ENCODE data around the gene SFT2D2.

SFT2D2 gene

GRCh38 chr1:168235548-168235885, 9.7 kb downstream of the SFT2D2 start:
- no peak overlapping the region for H3K4me3 ChIP-seq (replicated peaks; ENCODE audit: insufficient read depth, low read length)
- H3K27me3 ChIP-seq (ENCODE audit: insufficient read depth, poor library complexity, severe bottlenecking) = no peaks in the 10 kb centered on the region
- no peak overlapping the region for H3K27ac ChIP-seq (replicated peaks)
- no peak for DNase-seq (ENCODE audit: low read depth in 1 of 2, low spot score in 1 of 2)
- TF ChIP-seq SPI1 (IDR thresholded peaks at IDR 0.05; ENCODE audit: borderline replicate concordance, low read depth) (no peak), GABPA (IDR thresholded peaks at IDR 0.05; ENCODE audit: low read depth) (no peak), CTCF (IDR thresholded peaks at IDR 0.05; ENCODE audit: insufficient read depth, low read length) (no peak), POLR2AphosphoS5 (IDR thresholded peaks at IDR 0.05; ENCODE audit: low read depth) (no peak), REST (IDR thresholded peaks at IDR 0.05; ENCODE audit: insufficient replicate concordance, low read depth) (no peak)

- H3K4me3 ChIP-seq (replicated peaks; ENCODE audit: insufficient read depth, low read length) = no peak overlapping the region
- TF ChIP-seq SPI1 (IDR thresholded peaks at IDR 0.05; ENCODE audit: borderline replicate concordance, low read depth) (no peak), GABPA (IDR thresholded peaks at IDR 0.05; ENCODE audit: low read depth) (no peak), REST (IDR thresholded peaks at IDR 0.05; ENCODE audit: insufficient replicate concordance, low read depth) (no peak), POLR2AphosphoS5 (IDR thresholded peaks at IDR 0.05; ENCODE audit: low read depth) (no peak), CTCF (IDR thresholded peaks at IDR 0.05; ENCODE audit: insufficient read depth, low read length) (no peak)
- no peaks in the 10 kb centered on the region for H3K27me3 ChIP-seq (ENCODE audit: insufficient read depth, poor library complexity, severe bottlenecking)
- no peak overlapping the region for H3K27ac ChIP-seq (replicated peaks)
- no peak for DNase-seq (ENCODE audit: low read depth in 1 of 2, low spot score in 1 of 2)
Observed at GRCh38 chr1:168235937-168236336, 10.1 kb downstream of the SFT2D2 start.

GRCh38 chr1:168236836-168237611, 11.2 kb downstream of the SFT2D2 start:
- Histone ChIP-seq H3K27me3 (ENCODE audit: insufficient read depth, poor library complexity, severe bottlenecking) (no peaks in the 10 kb centered on the region), H3K27ac (replicated peaks) (no peak overlapping the region), H3K4me3 (replicated peaks; ENCODE audit: insufficient read depth, low read length) (no peak overlapping the region)
- TF ChIP-seq POLR2AphosphoS5 (IDR thresholded peaks at IDR 0.05; ENCODE audit: low read depth) (no peak), CTCF (IDR thresholded peaks at IDR 0.05; ENCODE audit: insufficient read depth, low read length) (no peak), GABPA (IDR thresholded peaks at IDR 0.05; ENCODE audit: low read depth) (no peak), REST (IDR thresholded peaks at IDR 0.05; ENCODE audit: insufficient replicate concordance, low read depth) (no peak), SPI1 (IDR thresholded peaks at IDR 0.05; ENCODE audit: borderline replicate concordance, low read depth) (no peak)
- no peak for DNase-seq (ENCODE audit: low read depth in 1 of 2, low spot score in 1 of 2)
